Measurements from ENCODE around the gene CACNA1C. TPM values are rescaled to one million over a fixed set of nuclear protein-coding genes. Genes with fewer than 3 reads are reported as not detected.

The CACNA1C gene
- total and polyA plus RNA-seq, 5 donors, result 34.6 to 163 (median 123) TPM

DNA sequence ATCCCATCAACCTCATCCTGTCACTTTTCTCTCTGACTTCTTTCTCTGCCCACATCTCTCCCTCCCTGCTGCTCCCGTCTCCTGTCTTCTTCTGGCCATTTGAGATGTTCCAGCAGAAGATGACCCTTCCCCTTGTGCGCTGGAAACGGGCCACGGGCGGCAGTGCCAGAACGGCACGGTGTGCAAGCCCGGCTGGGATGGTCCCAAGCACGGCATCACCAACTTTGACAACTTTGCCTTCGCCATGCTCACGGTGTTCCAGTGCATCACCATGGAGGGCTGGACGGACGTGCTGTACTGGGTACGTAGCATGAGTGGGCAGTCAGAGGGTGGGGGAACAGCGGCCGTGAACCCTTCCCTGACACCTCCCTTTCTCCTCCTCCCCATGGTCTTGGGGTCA lies 440.3 kb downstream of the CACNA1C start:
- H3K27ac ChIP-seq (ENCODE audit: low read length), result no peak overlapping the region
- no peaks in the 10 kb centered on the region for H3K27me3 ChIP-seq (ENCODE audit: control insufficient read depth, insufficient read depth)
- 97% methylated on average over 16 of the region's 16 CpGs for WGBS
- ATAC-seq (no peak), DNase-seq (no peak)
- H3K9me3 ChIP-seq (ENCODE audit: control insufficient read depth, low read length), result no peaks in the 10 kb centered on the region
- intact Hi-C loops (cut with DNase I), result no loop called here
- no peak overlapping the region for H3K4me3 ChIP-seq (ENCODE audit: low read length)
- peaks cover 15% of the 10 kb centered on the region for H3K4me1 ChIP-seq (ENCODE audit: control insufficient read depth, insufficient read depth, low read length)

- intact Hi-C loops (cut with DNase I), result no loop called here
- peak overlapping the region; percentile 80 for H3K27ac ChIP-seq (ENCODE audit: low read length)
- WGBS, result 19% methylated on average over 8 of the region's 8 CpGs
- H3K4me3 ChIP-seq (ENCODE audit: low read length), result no peak overlapping the region
- no peaks in the 10 kb centered on the region for H3K27me3 ChIP-seq (ENCODE audit: control insufficient read depth, insufficient read depth)
- ATAC-seq (peak; percentile 69 to 86), DNase-seq (peak in 1 of 3 donors; percentile 70)
- H3K9me3 ChIP-seq (ENCODE audit: control insufficient read depth, low read length), result no peaks in the 10 kb centered on the region
- H3K4me1 ChIP-seq (ENCODE audit: control insufficient read depth, insufficient read depth, low read length), result peaks cover 15% of the 10 kb centered on the region
Measured at GRCh38 chr12:2494486-2495192, 441.9 kb downstream of the CACNA1C start.

DNA sequence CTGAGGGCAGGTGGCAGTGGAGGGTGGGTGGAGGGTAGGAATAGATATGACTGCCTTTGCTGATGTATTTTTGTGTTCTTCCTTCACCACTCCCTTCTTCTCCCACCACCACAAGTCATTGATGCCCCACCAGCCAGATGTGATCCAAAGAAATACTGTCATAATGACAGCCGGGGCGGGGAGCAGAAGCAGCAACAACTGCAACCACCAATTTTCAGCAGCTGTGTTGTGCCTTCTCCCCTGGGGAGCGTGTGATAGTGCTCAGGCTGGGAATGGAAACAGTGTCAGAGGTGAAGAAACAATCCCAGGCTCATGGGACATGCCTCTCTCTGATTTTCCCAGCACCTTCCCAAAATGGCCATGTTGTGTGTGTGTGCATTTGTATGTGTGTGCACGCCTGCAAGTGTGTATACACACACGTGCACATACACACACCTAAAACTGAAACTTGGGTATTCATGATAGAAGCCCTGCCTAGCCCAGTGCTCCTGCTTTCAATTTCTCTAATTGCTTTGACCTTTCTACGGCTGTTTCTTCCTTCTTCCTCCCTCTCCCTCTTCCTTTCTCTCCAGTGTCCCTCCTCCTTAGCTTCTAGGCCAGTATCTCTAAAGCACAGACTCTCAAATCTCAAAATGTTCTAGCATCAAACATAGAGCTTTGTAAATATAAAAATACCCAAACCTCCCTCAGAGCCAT lies 442.8 kb downstream of the CACNA1C start:
- no peak overlapping the region for H3K4me3 ChIP-seq (ENCODE audit: low read length)
- peaks cover 15% of the 10 kb centered on the region for H3K4me1 ChIP-seq (ENCODE audit: control insufficient read depth, insufficient read depth, low read length)
- 68% methylated on average over 6 of the region's 6 CpGs for WGBS
- intact Hi-C loops (cut with DNase I), result no loop called here
- peak overlapping the region; percentile 80 for H3K27ac ChIP-seq (ENCODE audit: low read length)
- no peaks in the 10 kb centered on the region for H3K9me3 ChIP-seq (ENCODE audit: control insufficient read depth, low read length)
- peak in 1 of 2 donors; percentile 12 for ATAC-seq
- H3K27me3 ChIP-seq (ENCODE audit: control insufficient read depth, insufficient read depth), result no peaks in the 10 kb centered on the region
- no peak for DNase-seq

DNA sequence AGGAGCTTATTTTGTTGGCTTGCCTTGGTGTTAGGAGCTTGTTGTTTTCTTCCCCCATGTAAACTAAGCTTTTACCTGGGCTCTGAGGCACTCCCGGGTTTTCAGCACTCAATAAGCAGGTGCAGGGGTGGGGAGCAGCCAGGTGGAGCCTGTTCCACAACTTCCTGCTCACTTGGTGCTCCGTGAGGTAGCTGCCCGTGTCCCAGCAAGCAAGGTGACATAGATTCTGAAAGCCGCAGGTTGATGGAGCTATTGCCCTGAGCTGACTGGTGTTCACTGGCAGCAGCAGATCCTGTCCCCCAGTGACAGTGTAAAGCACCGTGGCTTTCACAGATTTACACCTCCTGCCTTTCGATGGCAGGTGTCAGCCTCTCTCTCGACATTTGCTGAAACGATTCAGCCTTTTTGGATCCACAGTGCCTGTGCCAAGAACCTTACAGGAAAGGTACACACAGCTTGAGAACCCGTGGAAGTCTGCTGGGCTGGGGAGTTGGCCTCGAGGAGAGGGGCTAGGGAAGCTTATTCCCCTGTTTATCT lies 446.2 kb downstream of the CACNA1C start:
- intact Hi-C loops (cut with DNase I), result no loop called here
- no peak for ATAC-seq
- Histone ChIP-seq H3K27me3 (ENCODE audit: control insufficient read depth, insufficient read depth) (no peaks in the 10 kb centered on the region), H3K4me3 (ENCODE audit: low read length) (no peak overlapping the region), H3K4me1 (ENCODE audit: control insufficient read depth, insufficient read depth, low read length) (peaks cover 24% of the 10 kb centered on the region), H3K27ac (ENCODE audit: low read length) (no peak overlapping the region), H3K9me3 (ENCODE audit: control insufficient read depth, low read length) (no peaks in the 10 kb centered on the region)
- WGBS, result 76% methylated on average over 10 of the region's 10 CpGs
- DNase-seq, result no peak

- intact Hi-C loops (cut with DNase I), result no loop called here
- H3K27ac ChIP-seq (ENCODE audit: low read length), result peak overlapping the region; percentile 18
- WGBS, result 30% methylated on average over 14 of the region's 14 CpGs
Measured at GRCh38 chr12:2501464-2502191, 448.8 kb downstream of the CACNA1C start.

GRCh38 chr12:2503036-2503435 lies 450.2 kb downstream of the CACNA1C start:
- 90% methylated on average over 5 of the region's 5 CpGs for WGBS
- Histone ChIP-seq H3K4me3 (ENCODE audit: low read length) (no peak overlapping the region), H3K9me3 (ENCODE audit: control insufficient read depth, low read length) (no peaks in the 10 kb centered on the region), H3K27me3 (ENCODE audit: control insufficient read depth, insufficient read depth) (no peaks in the 10 kb centered on the region), H3K4me1 (ENCODE audit: control insufficient read depth, insufficient read depth, low read length) (peaks cover 11% of the 10 kb centered on the region), H3K27ac (ENCODE audit: low read length) (no peak overlapping the region)
- ATAC-seq (no peak), DNase-seq (no peak)
- intact Hi-C loops (cut with DNase I), result no loop called here

More at GRCh38 chr12:2501464-2502191, 448.8 kb downstream of the CACNA1C start:
- Histone ChIP-seq H3K27me3 (ENCODE audit: control insufficient read depth, insufficient read depth) (no peaks in the 10 kb centered on the region), H3K4me1 (ENCODE audit: control insufficient read depth, insufficient read depth, low read length) (peaks cover 11% of the 10 kb centered on the region), H3K4me3 (ENCODE audit: low read length) (no peak overlapping the region), H3K9me3 (ENCODE audit: control insufficient read depth, low read length) (no peaks in the 10 kb centered on the region)
- peak; percentile 55 to 75 (median 73) for DNase-seq
- ATAC-seq, result peak; percentile 85 to 91

DNA sequence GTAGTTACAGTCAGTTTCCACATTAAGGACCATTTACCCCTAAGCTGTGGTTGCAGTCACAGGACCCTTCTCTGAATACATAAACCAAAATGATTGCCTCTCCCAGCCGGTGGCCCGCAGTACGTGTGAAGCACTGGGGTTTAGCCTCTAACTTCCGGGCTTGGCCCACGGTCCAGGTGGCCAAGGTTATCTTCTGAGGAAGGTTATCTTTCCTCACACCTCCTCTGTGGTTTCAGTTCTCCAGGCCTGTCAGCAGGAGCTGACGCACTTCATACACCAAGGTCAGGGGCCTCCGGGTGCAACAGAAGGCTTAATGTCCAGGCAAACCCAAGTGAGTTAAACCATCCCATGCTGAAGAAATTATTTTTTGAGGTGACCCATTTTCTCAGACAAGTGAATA lies 451.0 kb downstream of the CACNA1C start:
- intact Hi-C loops (cut with DNase I), result no loop called here
- ATAC-seq, result peak in 1 of 2 donors; percentile 5
- WGBS, result 61% methylated on average over 7 of the region's 7 CpGs
- Histone ChIP-seq H3K4me3 (ENCODE audit: low read length) (no peak overlapping the region), H3K9me3 (ENCODE audit: control insufficient read depth, low read length) (no peaks in the 10 kb centered on the region), H3K27ac (ENCODE audit: low read length) (no peak overlapping the region), H3K27me3 (ENCODE audit: control insufficient read depth, insufficient read depth) (no peaks in the 10 kb centered on the region), H3K4me1 (ENCODE audit: control insufficient read depth, insufficient read depth, low read length) (peaks cover 11% of the 10 kb centered on the region)
- DNase-seq, result no peak

DNA sequence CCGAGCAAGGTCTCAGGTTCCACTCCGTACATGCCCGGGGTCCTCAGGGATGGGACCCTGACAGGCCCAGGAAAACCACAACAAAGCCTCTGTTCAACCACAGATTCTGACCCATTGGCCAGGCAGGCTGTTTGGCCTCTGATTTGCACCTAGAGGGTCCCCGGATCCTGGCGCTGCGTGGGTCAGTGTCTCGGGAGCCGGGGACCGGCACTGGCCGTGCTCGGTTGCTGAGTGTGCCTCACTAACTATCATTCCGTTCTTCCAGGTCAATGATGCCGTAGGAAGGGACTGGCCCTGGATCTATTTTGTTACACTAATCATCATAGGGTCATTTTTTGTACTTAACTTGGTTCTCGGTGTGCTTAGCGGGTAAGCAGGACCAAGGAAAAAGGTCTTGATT lies 451.8 kb downstream of the CACNA1C start:
- ATAC-seq, result no peak
- intact Hi-C loops (cut with DNase I), result no loop called here
- no peak overlapping the region for H3K4me3 ChIP-seq (ENCODE audit: low read length)
- H3K27me3 ChIP-seq (ENCODE audit: control insufficient read depth, insufficient read depth), result no peaks in the 10 kb centered on the region
- 96% methylated on average over 15 of the region's 15 CpGs for WGBS
- DNase-seq, result no peak
- H3K4me1 ChIP-seq (ENCODE audit: control insufficient read depth, insufficient read depth, low read length), result peaks cover 11% of the 10 kb centered on the region
- H3K9me3 ChIP-seq (ENCODE audit: control insufficient read depth, low read length), result no peaks in the 10 kb centered on the region
- no peak overlapping the region for H3K27ac ChIP-seq (ENCODE audit: low read length)

- DNase-seq (peak in 1 of 3 donors; percentile 42), ATAC-seq (peak in 1 of 2 donors; percentile 57)
- 68% methylated on average over 7 of the region's 7 CpGs for WGBS
- Histone ChIP-seq H3K4me3 (ENCODE audit: low read length) (no peak overlapping the region), H3K4me1 (ENCODE audit: control insufficient read depth, insufficient read depth, low read length) (peaks cover 1% of the 10 kb centered on the region), H3K27me3 (ENCODE audit: control insufficient read depth, insufficient read depth) (no peaks in the 10 kb centered on the region), H3K9me3 (ENCODE audit: control insufficient read depth, low read length) (no peaks in the 10 kb centered on the region), H3K27ac (ENCODE audit: low read length) (no peak overlapping the region)
- intact Hi-C loops (cut with DNase I), result no loop called here
Measured at GRCh38 chr12:2507814-2508213, 455.0 kb downstream of the CACNA1C start.

GRCh38 chr12:2509137-2509536 lies 456.4 kb downstream of the CACNA1C start:
- ATAC-seq (no peak), DNase-seq (no peak)
- no peak overlapping the region for H3K4me3 ChIP-seq (ENCODE audit: low read length)
- intact Hi-C loops (cut with DNase I), result no loop called here
- H3K4me1 ChIP-seq (ENCODE audit: control insufficient read depth, insufficient read depth, low read length), result no peaks in the 10 kb centered on the region
- H3K27ac ChIP-seq (ENCODE audit: low read length), result no peak overlapping the region
- no peaks in the 10 kb centered on the region for H3K9me3 ChIP-seq (ENCODE audit: control insufficient read depth, low read length)
- 91% methylated on average over 5 of the region's 5 CpGs for WGBS
- H3K27me3 ChIP-seq (ENCODE audit: control insufficient read depth, insufficient read depth), result no peaks in the 10 kb centered on the region

GRCh38 chr12:2510045-2510444 lies 457.3 kb downstream of the CACNA1C start:
- 60% methylated on average over 5 of the region's 5 CpGs for WGBS
- no peak overlapping the region for H3K4me3 ChIP-seq (ENCODE audit: low read length)
- no peaks in the 10 kb centered on the region for H3K4me1 ChIP-seq (ENCODE audit: control insufficient read depth, insufficient read depth, low read length)
- H3K27ac ChIP-seq (ENCODE audit: low read length), result peak overlapping the region; percentile 11
- no peaks in the 10 kb centered on the region for H3K27me3 ChIP-seq (ENCODE audit: control insufficient read depth, insufficient read depth)
- ATAC-seq (peak; percentile 41 to 71), DNase-seq (peak in 1 of 3 donors; percentile 67)
- intact Hi-C loops (cut with DNase I), result no loop called here
- no peaks in the 10 kb centered on the region for H3K9me3 ChIP-seq (ENCODE audit: control insufficient read depth, low read length)
